ENCODE results near the gene IGF2BP1. TPM values are rescaled to one million over a fixed set of nuclear protein-coding genes. Genes with fewer than 3 reads are reported as not detected.

IGF2BP1 gene
- total RNA-seq, 2 donors from 2014 or later, result 0.32 to 0.50 TPM

DNA sequence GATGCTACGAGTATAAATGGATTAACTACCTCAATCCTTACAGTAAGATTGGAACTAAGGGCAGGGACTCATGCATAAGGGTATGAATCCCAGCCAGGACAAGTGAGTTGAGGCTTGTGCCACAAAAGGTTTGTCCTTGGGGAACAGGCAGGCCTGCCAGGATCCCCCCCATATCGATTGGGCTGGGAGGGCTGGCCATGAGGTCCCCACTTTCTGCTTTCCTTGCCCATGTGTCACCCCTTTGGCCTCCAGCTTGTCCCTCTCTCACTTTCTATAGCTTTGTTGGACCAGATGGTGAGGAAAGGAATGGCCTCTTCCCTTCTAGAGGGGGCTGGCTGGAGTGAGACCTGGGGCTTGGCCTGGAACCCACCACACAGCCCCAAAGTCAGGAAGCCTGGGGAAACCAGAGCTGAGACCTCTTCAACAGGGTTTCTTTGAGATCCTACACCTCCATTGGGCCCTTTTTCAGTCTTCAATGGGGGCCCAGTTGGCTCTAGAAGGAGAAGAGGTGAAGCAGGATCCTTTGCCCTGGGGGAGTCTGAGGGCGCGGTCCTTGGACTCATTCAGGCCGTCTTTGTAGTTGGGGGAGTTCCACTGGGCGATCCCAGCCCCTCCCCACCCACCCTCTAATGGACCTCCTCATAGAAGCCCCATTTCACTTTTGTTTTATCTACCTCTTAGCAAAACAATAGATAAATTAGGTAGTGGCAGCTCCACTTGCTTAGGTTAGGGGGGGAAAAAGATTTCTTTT lies 57.3 kb downstream of the IGF2BP1 start:
- no peak for ATAC-seq (replicated peaks in 1 of 2)
- no peak overlapping the region for H3K4me3 Mint-ChIP-seq
- no peak overlapping the region for H3K27ac Mint-ChIP-seq
- H3K9me3 Mint-ChIP-seq, result no peaks in the 10 kb centered on the region
- H3K4me1 Mint-ChIP-seq (ENCODE audit: low read depth), result peaks cover 9% of the 10 kb centered on the region
- H3K27me3 Mint-ChIP-seq (ENCODE audit: low read depth), result peaks cover 15% of the 10 kb centered on the region
- no peak for DNase-seq
- H3K36me3 Mint-ChIP-seq (ENCODE audit: insufficient read depth in 2 of 2), result no peaks in the 10 kb centered on the region

DNA sequence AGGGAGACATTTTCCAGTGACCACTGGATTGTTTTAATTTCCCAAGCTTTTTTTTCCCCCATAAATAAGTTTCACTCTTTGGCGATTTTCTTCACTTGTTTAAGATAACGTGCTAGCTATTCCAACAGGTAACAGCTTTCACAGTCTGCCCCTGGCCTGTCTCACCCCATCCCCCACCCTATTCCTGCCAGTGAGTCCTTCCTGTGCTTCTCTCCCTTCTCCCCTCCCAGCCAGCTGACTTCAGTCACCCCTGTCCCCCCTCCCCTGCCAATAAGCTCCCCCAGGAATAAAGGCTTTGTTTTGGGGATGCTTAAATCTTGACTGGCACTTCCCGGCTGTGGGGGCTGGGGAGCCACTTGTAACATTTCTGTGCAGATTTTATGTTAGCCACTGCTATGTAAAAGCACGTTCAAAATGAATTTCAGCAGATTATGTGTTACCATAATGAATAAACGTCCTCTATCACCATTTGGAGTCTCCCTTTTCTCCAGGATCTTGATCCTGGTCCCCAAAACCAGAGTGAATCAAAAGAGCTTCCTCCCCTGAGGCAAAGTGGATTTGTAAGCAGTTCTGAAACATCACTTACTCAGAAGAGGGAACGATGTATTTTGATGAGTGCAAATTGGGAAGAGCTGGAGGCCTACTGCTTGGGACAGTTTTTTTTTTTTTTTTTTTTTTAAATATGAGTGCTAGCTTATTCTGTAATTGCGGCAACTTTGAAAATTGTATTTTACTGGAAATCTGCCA lies 58.2 kb downstream of the IGF2BP1 start:
- H3K27ac Mint-ChIP-seq, result no peak overlapping the region
- DNase-seq (no peak), ATAC-seq (replicated peaks in 1 of 2) (no peak)
- H3K27me3 Mint-ChIP-seq (ENCODE audit: low read depth), result peaks cover 15% of the 10 kb centered on the region
- H3K36me3 Mint-ChIP-seq (ENCODE audit: insufficient read depth in 2 of 2), result no peaks in the 10 kb centered on the region
- H3K9me3 Mint-ChIP-seq, result no peaks in the 10 kb centered on the region
- no peak overlapping the region for H3K4me3 Mint-ChIP-seq
- peaks cover 9% of the 10 kb centered on the region for H3K4me1 Mint-ChIP-seq (ENCODE audit: low read depth)

DNA sequence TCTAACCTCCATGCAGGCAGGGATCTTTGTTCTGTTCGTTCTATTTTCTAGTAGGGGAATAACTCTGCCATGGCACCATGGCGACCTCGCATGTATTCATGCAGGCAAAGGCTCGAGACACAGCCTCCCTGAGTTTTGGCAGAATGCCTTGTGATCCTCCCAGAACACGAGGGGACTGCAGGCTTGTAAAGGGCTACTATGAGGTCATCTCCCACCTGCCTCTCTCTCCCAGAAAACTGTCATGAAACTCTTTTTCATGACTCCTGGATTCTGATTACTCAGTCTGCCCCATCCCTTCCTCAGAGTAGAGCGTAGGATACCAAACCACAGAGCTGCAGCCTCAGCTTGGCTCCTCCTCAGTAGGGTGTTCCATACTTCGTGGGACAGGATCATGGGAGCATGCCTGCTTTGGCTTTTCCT lies 64.3 kb downstream of the IGF2BP1 start:
- H3K27ac Mint-ChIP-seq, result no peak overlapping the region
- H3K4me3 Mint-ChIP-seq, result no peak overlapping the region
- H3K27me3 Mint-ChIP-seq (ENCODE audit: low read depth), result peaks cover 5% of the 10 kb centered on the region
- no peaks in the 10 kb centered on the region for H3K4me1 Mint-ChIP-seq (ENCODE audit: low read depth)
- no peaks in the 10 kb centered on the region for H3K9me3 Mint-ChIP-seq
- no peaks in the 10 kb centered on the region for H3K36me3 Mint-ChIP-seq (ENCODE audit: insufficient read depth in 2 of 2)
- no peak for ATAC-seq (replicated peaks in 1 of 2)
- no peak for DNase-seq

DNA sequence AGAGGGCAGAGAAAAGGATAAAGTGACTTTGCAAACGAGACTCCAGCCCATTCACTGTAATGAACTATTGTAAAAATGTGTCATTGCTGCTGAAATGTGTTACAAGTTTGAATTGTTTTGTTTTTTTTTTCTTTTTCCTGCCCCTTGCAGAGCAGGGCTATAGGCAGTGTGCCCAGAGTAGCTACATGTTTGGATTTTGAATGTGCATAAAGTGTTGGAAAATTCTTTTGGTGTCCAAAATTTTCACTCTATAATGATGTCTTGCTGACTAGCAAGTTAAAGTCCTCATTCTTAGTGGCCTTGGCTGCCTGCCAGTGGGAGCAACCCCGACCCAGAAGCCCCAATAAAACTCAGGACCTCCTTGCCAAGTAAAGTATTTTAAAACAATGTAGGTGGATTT lies 66.5 kb downstream of the IGF2BP1 start:
- Mint-ChIP-seq H3K27me3 (ENCODE audit: low read depth) (peaks cover 5% of the 10 kb centered on the region), H3K4me1 (ENCODE audit: low read depth) (no peaks in the 10 kb centered on the region), H3K27ac (no peak overlapping the region), H3K9me3 (no peaks in the 10 kb centered on the region), H3K4me3 (no peak overlapping the region), H3K36me3 (ENCODE audit: insufficient read depth in 2 of 2) (no peaks in the 10 kb centered on the region)
- no peak for ATAC-seq (replicated peaks in 1 of 2)
- no peak for DNase-seq

DNA sequence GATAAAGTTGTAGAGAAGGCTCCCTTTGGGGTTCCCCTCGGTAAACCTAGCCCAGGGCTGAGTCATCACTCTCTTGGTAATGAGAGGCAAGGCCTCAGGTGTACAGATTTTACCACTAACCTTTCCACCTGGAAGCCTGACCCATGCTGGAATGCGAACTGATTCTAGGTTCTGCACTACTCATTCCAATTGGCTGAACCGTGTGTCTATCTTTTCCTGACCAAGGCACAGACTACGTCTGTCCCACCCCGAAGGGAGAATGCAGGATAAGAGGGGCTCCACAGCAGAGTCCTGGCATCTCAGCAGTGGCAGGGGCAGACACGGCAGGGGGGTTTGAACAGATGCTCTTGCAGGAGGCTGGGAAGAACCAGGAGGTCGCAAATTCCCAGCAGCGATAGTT lies 70.0 kb downstream of the IGF2BP1 start:
- Mint-ChIP-seq H3K4me3 (no peak overlapping the region), H3K9me3 (no peaks in the 10 kb centered on the region), H3K4me1 (ENCODE audit: low read depth) (no peaks in the 10 kb centered on the region), H3K27me3 (ENCODE audit: low read depth) (no peaks in the 10 kb centered on the region), H3K27ac (no peak overlapping the region), H3K36me3 (ENCODE audit: insufficient read depth in 2 of 2) (no peaks in the 10 kb centered on the region)
- ATAC-seq (replicated peaks in 1 of 2), result no peak
- no peak for DNase-seq

DNA sequence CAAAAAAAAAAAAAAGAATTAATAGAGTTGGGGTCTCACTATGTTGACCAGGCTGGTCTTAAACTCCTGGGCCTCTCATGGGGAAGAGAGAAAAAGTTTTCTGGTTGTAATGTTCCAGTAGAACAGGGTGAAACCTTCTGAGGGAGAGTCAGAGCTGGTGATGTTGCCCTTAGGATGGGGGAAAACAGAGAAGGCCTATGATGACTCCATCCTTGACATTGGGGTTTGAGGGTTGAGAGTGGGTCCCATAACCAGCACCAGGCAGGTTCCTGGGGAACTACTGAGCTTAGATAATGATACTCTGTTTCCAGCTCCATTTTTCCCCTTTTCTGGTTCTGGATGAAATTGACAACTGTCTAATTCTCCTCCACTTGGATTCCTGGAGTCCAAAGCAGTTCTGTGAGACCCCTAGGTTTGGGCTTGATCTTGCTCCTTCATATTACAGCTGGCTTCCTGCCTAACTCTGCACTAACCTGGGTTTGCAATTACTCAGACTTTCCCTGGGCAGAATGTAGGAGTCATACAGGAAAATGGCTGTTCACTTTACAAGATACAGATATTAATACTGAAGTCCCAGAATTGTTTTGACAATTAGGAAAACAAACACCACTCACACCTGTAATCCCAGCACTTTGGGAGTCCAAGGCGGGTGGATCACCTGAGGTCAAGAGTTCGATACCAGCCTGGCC lies 72.5 kb downstream of the IGF2BP1 start:
- Mint-ChIP-seq H3K4me1 (ENCODE audit: low read depth) (no peaks in the 10 kb centered on the region), H3K36me3 (ENCODE audit: insufficient read depth in 2 of 2) (no peaks in the 10 kb centered on the region), H3K4me3 (no peak overlapping the region), H3K9me3 (no peaks in the 10 kb centered on the region), H3K27me3 (ENCODE audit: low read depth) (no peaks in the 10 kb centered on the region), H3K27ac (no peak overlapping the region)
- no peak for DNase-seq
- peak in 1 of 2 donors; percentile 32 for ATAC-seq (replicated peaks in 1 of 2)

DNA sequence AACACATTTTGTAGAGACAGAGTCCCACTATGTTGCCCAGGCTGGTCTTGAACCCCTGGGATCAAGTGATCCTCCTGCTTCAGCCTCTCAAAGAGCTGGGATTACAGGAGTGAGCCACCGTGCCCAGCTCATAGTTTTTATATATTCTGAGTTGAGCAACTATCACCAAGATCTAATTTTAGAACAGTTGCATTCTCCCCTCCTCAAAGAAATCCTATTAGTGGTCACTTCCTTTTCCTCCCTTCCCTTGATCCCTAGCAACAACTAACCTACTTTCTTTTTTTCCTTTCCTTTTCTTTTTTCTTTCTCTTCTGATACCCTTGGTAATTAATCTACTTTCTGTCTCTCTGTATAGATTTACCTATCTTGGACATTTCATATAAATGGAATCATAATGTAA lies 73.9 kb downstream of the IGF2BP1 start:
- Mint-ChIP-seq H3K4me1 (ENCODE audit: low read depth) (no peaks in the 10 kb centered on the region), H3K27ac (no peak overlapping the region), H3K9me3 (no peaks in the 10 kb centered on the region), H3K36me3 (ENCODE audit: insufficient read depth in 2 of 2) (no peaks in the 10 kb centered on the region), H3K27me3 (ENCODE audit: low read depth) (peaks cover 8% of the 10 kb centered on the region), H3K4me3 (no peak overlapping the region)
- DNase-seq, result no peak
- no peak for ATAC-seq (replicated peaks in 1 of 2)

DNA sequence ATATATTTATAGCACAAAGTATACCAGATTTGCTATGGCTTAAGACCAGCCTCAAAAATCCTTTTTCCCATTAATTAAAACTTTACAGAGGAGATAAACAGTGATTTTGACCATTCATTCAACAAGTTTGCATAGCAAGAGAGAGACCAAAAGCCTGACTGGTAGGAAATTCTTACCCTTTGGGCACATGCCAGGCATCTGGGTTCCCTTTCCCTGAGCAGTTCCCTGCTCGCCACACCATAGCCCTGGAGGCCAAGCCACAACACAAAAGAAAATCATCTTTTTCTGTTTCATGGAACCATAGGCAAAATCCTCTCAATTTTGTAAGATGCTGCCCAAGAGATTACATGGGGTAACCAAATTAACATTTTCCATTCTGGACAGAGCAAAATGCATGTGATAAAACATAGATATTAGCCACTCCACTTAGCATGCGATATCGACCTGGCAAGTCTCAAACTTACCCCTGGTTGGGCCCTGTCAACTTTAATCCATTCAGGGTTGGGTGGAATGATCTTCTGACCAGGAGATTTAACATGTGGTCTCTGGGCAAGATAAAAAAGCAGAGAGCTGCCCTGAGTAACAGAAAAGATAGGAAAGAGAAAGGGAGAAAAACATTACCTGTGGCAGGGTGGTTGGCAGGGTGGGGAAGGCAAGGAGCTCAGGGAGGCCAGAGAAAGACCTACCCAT lies 77.8 kb downstream of the IGF2BP1 start:
- H3K4me1 Mint-ChIP-seq (ENCODE audit: low read depth), result no peaks in the 10 kb centered on the region
- no peaks in the 10 kb centered on the region for H3K36me3 Mint-ChIP-seq (ENCODE audit: insufficient read depth in 2 of 2)
- DNase-seq, result no peak

DNA sequence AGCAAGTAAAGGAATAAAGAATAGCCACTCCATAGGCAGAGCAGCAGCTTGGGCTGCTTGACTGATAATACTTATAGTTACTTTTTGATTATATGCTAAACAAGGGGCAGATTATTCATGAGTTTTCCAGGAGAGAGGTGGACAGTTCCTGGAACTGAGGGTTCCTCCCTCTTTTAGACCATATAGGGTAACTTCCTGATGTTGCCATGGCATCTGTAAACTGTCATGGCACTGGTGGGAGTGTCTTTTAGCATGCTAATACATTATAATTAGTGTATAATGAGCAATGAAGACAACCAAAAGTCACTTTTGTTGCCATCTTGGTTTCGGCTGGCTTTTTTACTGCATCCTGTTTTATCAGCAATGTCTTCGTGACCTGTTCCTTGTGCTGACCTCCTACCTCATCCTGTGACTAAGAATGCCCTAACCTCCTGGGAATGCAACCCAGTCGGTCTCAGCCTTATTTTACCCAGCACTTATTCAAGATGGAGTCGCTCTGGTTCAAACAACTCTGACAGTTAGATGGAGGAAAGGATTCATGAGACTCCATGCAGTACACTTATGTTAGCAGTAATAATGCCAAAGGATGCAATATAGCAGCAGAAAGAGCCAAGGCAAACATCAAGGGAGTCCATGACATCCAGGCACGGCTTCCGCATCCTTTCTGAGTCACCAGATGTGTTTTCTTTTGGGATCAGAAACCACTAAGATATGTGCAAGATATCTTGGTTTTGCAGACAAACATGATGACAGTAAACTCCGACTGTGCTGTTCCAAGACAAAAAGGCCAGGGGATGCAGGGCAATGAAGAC lies 79.6 kb downstream of the IGF2BP1 start:
- peaks cover 36% of the 10 kb centered on the region for H3K27me3 Mint-ChIP-seq (ENCODE audit: low read depth)
- no peaks in the 10 kb centered on the region for H3K9me3 Mint-ChIP-seq

More for the DNA sequence above, 77.8 kb downstream of the IGF2BP1 start:
- Mint-ChIP-seq H3K9me3 (no peaks in the 10 kb centered on the region), H3K4me3 (no peak overlapping the region), H3K27me3 (ENCODE audit: low read depth) (peaks cover 30% of the 10 kb centered on the region), H3K27ac (no peak overlapping the region)
- ATAC-seq (replicated peaks in 1 of 2), result no peak

DNA sequence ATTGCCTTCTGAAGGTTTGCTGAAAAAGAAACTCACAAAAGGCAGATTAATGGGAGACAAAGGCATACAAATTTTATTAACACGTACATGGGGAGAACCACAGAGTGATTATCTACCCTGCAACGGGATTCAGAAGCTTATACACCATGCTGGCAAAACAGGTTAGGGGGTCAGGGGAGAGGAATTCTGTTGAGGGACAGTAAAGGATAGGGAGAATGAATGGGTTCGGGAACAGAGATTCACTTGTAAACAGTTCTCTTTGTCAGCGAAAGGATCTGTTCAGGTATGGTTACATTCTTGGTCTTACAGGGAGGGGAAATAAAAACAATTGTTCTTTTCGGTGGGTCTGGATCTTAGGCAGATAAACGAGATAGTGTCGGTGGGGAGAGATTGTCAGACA lies 81.1 kb downstream of the IGF2BP1 start:
- H3K27ac Mint-ChIP-seq, result no peak overlapping the region
- no peak for DNase-seq
- no peaks in the 10 kb centered on the region for H3K9me3 Mint-ChIP-seq
- H3K27me3 Mint-ChIP-seq (ENCODE audit: low read depth), result peaks cover 36% of the 10 kb centered on the region
- H3K4me1 Mint-ChIP-seq (ENCODE audit: low read depth), result no peaks in the 10 kb centered on the region
- no peak overlapping the region for H3K4me3 Mint-ChIP-seq
- no peak for ATAC-seq (replicated peaks in 1 of 2)
- H3K36me3 Mint-ChIP-seq (ENCODE audit: insufficient read depth in 2 of 2), result no peaks in the 10 kb centered on the region

More for the DNA sequence above, 79.6 kb downstream of the IGF2BP1 start:
- Mint-ChIP-seq H3K36me3 (ENCODE audit: insufficient read depth in 2 of 2) (no peaks in the 10 kb centered on the region), H3K27ac (no peak overlapping the region), H3K4me3 (no peak overlapping the region), H3K4me1 (ENCODE audit: low read depth) (no peaks in the 10 kb centered on the region)
- no peak for DNase-seq
- ATAC-seq (replicated peaks in 1 of 2), result no peak

DNA sequence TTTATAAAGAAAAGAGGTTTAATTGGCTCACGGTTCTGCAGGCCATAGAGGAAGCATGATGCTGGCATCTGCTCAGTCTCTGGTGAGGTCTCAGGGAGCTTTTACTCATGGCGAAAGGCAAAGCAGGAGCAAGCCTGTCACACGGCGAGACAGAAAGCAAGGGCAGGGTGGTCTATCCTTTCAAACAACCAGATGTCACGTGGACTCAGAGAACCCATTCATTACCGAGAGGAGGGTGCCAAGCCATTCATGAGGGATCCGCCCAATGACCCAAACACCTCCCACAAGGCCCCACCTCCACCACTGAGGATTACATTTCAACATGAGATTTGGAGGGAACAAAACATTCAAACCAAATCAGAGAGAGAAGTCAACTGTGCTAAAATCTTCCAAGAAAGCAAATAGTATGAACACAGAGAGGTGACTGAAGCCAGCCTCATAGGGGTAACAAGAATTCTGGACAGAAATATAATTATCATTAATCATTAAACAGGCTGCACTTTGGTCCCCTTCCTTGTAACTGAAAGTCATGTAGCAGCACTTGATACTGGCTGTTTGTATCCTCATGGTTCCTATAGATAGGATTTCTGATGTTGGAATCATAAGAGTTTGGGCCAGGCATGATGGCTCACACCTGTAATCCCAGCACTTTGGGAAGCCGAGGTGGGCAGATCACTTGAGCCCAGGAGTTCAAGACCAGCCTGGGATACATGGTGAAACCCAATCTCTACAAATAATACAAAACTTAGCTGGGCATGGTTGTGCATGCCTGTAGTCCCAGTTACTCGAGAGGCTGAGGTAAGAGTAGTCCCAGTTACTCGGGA lies 82.9 kb downstream of the IGF2BP1 start:
- Mint-ChIP-seq H3K27me3 (ENCODE audit: low read depth) (peaks cover 37% of the 10 kb centered on the region), H3K27ac (no peak overlapping the region), H3K36me3 (ENCODE audit: insufficient read depth in 2 of 2) (no peaks in the 10 kb centered on the region), H3K4me3 (no peak overlapping the region), H3K4me1 (ENCODE audit: low read depth) (no peaks in the 10 kb centered on the region), H3K9me3 (no peaks in the 10 kb centered on the region)
- DNase-seq (no peak), ATAC-seq (replicated peaks in 1 of 2) (no peak)

DNA sequence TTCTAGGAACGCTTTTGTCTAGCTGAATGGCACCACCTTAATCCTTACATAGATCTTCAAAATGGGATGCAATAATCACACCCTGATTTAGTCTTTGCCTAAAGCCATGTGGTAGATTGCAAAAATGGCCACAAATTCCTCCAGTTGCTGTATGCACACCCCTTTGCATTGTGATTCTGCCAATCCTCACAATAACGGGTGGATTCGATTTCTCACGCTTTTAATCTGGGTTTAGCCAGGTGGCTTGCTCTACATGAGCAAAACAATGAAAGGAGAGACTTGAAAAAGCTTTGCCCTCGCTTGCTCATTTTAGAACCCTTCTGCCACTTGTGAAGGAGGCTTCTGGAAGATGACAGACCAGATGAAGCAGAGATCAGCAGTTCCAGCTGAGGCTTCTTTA lies 85.0 kb downstream of the IGF2BP1 start:
- no peak for ATAC-seq (replicated peaks in 1 of 2)
- peaks cover 32% of the 10 kb centered on the region for H3K27me3 Mint-ChIP-seq (ENCODE audit: low read depth)

More for the DNA sequence above, 85.0 kb downstream of the IGF2BP1 start:
- Mint-ChIP-seq H3K4me1 (ENCODE audit: low read depth) (no peaks in the 10 kb centered on the region), H3K4me3 (no peak overlapping the region), H3K27ac (no peak overlapping the region), H3K36me3 (ENCODE audit: insufficient read depth in 2 of 2) (no peaks in the 10 kb centered on the region), H3K9me3 (no peaks in the 10 kb centered on the region)
- no peak for DNase-seq
